Dedifferentiated amniotic fluid mesenchymal stem cell (primary cell): ENCODE data around the gene LRP3.
"Not testable (repeated sequence)": the region's sequence is repeated elsewhere in the genome, so short reads cannot be mapped to it uniquely, and the experiment has no call there.

Source experiments
- DNase-seq: peaks from one replicate; pipeline ENCODE4 v3.0.0-alpha.2; 2016; ENCODE audit errors: extremely low spot score

LRP3 gene

DNA sequence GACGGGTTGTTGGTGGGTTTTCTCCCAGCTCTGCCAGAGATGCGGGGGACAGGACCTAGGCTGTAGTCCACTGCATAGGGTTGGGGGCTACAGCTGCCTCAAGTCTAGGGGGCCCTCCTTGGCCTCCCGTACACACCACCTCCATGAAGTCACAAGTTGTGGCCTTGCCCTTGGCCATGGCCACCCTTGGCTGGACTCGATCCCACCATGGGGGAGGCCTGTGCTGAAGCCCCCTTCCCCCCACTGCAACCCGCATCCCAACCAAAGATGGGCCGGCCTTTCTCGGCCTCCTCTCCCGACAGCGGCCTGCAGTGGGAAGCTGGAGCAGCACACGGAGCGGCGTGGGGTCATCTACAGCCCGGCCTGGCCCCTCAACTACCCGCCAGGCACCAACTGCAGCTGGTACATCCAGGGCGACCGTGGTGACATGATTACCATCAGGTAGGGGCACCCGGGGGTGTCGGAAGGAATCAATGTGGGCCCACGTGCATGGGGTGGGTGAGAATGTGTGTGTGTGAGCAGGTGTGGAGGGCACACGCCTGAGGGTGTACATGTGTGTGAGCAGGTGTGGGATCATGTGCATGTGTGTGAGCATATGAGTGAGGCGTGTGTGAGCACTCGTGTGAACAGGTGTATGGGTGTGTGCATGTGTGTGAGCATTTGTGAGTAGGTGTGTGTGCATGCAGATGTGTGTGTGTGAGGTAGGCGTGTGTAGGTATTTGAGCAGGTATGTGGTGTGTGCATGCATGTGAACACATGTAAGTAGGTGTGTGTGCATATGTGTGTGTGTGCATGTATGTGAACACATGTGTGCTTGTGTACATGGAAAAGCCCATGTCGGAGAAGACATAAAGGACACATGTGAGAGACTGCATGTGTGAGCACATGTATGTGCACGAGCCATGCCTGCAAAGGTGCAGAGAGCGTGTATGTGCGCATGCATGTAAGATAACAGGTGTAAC, 8.7 kb downstream of the LRP3 start:
- DNase-seq: no peak

GRCh38 chr19:33203529-33203928, 9.4 kb downstream of the LRP3 start:
- no peak for DNase-seq

DNA sequence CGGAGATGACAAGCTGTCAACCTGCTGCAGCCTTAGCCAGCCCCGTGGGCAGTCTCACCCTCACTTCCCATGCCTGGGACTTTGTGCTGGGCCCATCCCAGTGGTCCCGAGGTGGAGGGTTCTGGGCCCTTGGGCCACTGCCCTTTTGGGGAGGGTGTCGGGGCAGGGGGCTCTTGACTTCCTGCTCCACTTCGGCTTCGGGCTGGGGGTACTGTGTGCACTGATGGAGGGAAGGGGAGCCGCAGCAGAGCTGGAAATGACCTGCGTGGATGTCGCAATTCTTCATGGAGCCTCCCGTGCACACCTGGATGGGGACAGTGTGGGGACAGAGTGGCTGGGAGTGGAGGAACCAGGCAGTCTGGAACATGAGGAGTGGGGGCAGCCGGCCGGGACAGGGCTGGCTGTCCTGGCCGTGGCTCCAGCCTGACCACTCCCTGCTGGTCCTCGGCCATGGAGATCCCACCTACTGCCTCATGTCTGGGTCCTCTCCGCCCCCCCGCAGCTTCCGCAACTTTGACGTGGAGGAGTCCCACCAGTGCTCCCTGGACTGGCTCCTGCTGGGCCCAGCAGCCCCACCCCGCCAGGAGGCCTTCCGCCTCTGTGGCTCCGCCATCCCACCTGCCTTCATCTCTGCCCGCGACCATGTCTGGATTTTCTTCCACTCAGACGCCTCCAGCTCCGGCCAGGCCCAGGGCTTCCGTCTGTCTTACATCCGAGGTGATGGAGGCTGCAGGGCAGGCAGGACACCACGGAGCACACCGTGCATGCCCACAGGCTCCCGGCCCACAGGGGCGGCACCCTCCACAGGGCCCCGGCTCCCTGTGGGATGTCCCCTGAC, 10.2 kb downstream of the LRP3 start:
- DNase-seq: no peak

GRCh38 chr19:33205110-33205509, 11.0 kb downstream of the LRP3 start:
- DNase-seq: no peak

DNA sequence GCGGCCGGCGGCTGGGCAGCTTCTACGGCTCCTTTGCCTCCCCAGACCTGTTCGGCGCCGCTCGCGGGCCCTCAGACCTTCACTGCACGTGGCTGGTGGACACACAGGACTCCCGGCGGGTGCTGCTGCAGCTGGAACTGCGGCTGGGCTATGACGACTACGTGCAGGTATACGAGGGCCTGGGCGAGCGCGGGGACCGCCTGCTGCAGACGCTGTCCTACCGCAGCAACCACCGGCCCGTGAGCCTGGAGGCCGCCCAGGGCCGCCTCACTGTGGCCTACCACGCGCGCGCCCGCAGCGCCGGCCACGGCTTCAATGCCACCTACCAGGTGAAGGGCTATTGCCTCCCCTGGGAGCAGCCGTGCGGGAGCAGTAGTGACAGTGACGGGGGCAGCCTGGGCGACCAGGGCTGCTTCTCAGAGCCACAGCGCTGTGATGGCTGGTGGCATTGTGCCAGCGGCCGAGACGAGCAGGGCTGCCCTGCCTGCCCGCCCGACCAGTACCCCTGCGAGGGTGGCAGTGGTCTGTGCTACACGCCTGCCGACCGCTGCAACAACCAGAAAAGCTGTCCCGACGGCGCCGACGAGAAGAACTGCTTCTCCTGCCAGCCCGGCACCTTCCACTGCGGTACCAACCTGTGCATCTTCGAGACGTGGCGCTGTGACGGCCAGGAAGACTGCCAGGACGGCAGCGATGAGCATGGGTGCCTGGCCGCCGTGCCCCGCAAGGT, 11.6 kb downstream of the LRP3 start:
- no peak for DNase-seq

GRCh38 chr19:33206261-33207039, 12.3 kb downstream of the LRP3 start:
- no peak for DNase-seq

DNA sequence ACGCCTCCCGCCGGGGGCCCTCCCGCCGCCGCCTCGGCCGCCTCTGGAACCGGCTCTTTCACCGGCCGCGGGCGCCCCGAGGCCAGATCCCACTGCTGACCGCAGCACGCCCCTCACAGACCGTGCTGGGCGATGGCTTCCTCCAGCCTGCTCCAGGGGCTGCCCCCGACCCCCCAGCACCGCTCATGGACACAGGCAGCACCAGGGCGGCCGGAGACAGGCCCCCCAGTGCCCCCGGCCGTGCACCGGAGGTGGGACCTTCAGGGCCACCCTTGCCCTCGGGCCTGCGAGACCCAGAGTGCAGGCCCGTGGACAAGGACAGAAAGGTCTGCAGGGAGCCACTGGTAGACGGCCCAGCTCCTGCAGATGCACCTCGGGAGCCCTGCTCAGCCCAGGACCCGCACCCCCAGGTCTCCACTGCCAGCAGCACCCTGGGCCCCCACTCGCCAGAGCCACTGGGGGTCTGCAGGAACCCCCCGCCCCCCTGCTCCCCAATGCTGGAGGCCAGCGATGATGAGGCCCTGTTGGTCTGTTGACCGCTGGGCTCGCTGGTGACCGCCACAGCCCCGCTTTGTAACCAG, 13.0 kb downstream of the LRP3 start:
- DNase-seq: no peak

DNA sequence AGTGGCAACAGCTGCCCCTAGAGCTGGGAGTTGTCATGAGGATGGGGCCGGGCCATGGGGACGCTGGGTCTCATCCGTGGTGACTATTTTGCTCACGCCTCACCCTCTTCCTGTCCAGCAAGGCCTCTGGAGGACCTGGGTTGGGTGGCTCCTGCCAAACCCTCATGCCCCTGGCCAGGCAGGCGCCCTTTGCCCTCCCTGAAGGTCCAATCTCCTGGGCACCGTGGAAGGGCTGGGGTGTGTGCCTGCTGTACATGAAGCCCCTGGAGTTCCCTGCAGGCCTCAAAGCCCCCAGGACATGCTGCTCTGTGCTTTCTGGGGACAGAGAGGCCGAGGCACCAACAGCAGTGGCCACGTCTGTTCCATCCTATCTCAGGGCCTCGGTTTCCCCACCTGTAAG, 13.8 kb downstream of the LRP3 start:
- DNase-seq: no peak

DNA sequence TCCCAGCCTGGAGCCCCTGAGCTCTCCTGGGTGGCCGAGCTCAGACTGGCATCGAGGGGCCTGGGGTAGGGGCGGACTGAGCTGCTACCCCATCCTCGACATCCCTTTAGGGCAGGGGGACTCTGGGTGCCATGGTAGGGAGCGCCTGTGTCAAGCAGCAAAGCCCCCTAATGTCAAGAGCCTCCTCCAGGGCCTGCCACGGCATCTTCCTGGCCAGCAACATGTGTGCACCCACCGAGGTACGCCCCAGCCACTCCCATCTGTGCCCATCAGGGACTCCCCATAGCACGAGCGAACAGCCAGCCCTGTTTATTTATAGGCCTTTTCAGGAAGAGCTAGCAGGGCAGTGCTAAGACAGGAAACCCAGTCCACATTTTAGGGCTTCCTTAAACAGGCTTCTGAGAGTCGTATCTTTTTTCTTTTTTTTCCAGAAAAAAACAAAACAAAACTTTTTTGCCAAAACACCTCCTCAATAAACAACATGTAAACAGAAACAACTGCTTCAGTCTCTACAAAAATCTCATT, 14.3 kb downstream of the LRP3 start:
- DNase-seq: no peak

DNA sequence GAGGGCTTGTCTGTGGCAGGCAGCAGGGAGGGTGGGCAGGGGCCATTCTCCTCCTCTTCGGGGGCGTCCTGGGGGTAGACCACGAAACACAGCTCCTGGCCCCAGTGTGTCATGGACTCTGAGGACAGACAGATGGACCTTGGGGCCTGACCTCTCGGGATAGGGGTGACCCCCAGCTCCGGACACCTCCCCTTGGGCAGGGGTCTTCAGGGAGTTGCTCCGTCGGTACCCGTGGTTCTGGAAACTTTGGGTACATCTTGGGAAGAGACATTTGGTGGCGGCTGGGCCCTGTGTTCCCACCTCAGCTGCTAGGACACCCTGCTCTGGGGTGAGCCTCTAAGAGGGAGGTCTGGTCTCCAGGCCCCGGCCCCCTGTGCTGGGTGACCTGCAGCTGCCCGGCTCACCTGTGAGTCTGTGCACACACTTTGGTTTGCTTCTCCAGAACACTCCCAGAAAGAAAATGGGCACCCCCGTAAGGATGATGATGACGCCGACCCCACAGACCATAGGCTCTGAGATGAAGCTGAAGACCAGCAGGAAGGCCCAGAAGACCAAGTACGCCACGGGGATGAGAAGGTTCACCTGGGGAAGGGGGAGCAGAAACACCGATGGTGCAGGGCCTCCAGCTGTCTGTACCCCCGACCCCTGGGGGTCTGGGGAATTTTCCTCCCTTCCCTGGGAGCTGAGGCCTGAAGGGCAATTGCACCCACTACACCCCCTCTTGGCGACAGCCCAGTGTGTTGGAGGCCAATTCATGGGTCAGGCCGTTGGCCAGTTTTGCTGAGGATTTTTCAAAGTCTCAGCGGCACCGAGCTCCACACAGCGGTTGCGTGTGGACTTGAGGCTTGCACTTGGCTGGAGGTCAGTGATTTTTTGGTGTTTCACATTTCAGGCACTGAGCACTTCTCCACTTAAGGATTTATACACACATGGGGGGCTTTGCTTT, 15.0 kb downstream of the LRP3 start:
- no peak for DNase-seq

DNA sequence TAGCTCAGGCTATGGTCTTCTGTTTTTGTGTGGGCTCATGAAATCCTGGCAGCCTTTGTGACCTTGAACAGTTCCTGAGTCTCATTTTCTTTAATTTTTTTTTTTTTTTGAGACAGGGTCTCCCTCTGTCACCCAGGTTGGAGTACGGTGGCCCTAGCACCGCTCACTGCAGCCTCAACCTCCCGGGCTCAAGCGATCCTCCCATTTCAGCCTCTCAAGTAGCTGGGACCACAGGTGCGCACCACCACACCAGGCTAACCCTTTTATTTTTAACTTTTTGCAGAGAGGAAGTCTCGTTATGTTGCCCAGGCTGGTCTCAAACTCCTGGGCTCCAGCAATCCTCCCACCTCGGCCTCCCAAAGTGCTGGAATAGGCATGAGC, 15.7 kb downstream of the LRP3 start:
- not testable (repeated sequence) for DNase-seq

GRCh38 chr19:33210266-33210940, 16.3 kb downstream of the LRP3 start:
- DNase-seq: no peak

- no peak for DNase-seq
Observed at GRCh38 chr19:33211794-33212435, 17.8 kb downstream of the LRP3 start.

- DNase-seq: no peak
Observed at GRCh38 chr19:33212436-33213172, 18.5 kb downstream of the LRP3 start.

- peak; percentile 22 for DNase-seq
Observed at GRCh38 chr19:33214596-33214995, 20.5 kb downstream of the LRP3 start.

DNA sequence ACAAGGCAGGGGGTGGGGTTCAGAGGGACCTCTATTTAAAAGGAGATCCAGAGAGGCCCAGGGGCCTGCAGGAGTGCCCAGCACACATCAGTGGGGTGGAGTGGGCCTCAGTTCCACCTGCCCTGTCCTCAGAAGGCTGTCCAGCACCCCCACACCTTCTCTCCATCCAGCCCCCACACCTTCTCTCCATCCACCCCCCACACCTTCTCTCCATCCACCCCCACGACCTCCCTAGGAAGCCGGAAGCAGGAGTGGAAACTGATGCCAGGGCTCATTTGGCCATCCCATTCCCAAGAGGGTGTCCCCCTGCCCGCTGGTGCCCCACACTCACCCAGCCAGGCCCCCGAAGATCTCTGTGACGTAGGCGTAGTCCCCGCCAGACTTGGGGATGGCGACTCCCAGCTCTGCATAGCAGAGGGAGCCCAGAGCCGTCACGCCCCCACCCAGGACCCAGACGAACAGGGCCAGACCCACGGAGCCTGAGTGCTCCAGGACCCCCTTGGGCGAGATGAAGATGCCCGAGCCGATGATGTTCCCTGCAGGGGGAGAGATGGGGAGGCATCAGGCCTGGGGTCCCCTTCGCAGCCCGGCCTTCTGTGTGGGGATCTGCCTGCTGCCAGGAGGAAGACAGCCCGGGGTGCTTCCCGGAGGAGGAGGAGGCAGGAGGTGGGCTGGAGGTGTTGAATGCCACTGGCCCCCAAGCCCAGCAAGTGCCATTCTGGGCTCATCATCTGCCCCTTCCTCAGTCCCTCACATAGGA, 21.5 kb downstream of the LRP3 start:
- DNase-seq: no peak
